Astrocyte (in vitro differentiated cells and primary cell): ENCODE measurements around the gene MAP3K20.

Experiments
- EZH2 ChIP-seq: IDR thresholded peaks from 2 replicates; pipeline ENCODE4 v1.6.1; 2012; ENCODE audit warnings: mild to moderate bottlenecking, low read length, inconsistent platforms; ENCODE audit not compliant: insufficient read depth
- TF ChIP-seq, protein P1 (sequence below): IDR thresholded peaks from 2 replicates; pipeline ENCODE4 v1.5.1; 2011; ENCODE audit warnings: low read depth, mild to moderate bottlenecking, inconsistent platforms, low read length, moderate library complexity; ENCODE audit not compliant: insufficient read depth

DNA sequence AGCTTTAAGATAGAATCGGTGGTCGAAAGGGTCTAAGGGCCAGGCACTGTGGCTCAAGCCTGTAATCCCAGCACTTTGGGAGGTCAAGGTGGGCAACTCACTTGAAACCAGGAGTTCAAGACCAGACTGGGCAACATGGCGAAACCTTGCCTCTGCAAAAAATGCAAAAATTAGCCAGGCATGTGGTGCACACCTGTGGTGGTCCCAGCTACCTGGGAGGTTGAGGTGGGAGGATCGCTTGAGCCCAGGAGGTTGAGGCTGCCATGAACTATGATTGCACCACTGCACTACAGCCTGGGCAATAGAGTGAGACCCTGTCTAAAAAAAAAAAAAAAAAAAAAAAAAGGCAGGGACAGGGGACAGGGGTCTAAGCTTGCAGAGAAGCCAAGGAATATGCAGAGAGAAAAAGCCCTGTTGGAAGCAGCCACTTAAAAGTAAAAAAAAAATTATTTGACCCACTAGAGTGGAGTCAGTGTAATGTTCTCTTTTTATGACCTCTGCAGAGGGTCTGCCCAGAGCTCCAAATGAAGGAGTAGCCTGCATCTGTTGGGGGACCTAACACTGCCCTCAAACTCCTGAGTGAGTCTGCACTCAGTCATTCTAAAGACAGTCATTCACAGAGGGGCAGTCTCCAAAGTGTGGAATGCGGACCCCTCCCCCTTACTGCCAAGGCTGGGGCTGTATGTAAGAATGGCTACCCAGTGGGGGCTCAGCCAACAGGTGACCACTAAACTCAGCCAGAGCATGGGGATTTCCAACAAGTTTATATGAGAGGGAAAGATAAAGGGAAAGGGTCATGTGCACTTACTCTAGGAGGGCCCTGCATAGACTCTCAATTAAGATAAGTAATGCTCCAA is 160.5 kb downstream of the MAP3K20 start:
- TF ChIP-seq, protein P1, sequence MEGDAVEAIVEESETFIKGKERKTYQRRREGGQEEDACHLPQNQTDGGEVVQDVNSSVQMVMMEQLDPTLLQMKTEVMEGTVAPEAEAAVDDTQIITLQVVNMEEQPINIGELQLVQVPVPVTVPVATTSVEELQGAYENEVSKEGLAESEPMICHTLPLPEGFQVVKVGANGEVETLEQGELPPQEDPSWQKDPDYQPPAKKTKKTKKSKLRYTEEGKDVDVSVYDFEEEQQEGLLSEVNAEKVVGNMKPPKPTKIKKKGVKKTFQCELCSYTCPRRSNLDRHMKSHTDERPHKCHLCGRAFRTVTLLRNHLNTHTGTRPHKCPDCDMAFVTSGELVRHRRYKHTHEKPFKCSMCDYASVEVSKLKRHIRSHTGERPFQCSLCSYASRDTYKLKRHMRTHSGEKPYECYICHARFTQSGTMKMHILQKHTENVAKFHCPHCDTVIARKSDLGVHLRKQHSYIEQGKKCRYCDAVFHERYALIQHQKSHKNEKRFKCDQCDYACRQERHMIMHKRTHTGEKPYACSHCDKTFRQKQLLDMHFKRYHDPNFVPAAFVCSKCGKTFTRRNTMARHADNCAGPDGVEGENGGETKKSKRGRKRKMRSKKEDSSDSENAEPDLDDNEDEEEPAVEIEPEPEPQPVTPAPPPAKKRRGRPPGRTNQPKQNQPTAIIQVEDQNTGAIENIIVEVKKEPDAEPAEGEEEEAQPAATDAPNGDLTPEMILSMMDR = no peak
- TF ChIP-seq EZH2 = no peak
